GM18520 (cell line): ENCODE measurements around the gene STK16.
"Not testable (repeated sequence)": the region's sequence is repeated elsewhere in the genome, so short reads cannot be mapped to it uniquely, and the experiment has no call there.

Source experiments
- ATAC-seq: cut with Tn5 transposase; IDR thresholded peaks from one replicate; pipeline ENCODE4 v1.9.1; 2021; ENCODE audit not compliant: unreplicated experiment

STK16 gene

GRCh38 chr2:219245148-219245898, at the start of gene STK16, which contains the start of gene GLB1L:
Gene STK16 (plus strand): TSS chr2:219245479. CDS start chr2:219246000, 521 bp downstream.
Gene GLB1L (minus strand): TSS chr2:219245444. CDS start chr2:219243573, 1,871 bp downstream.
- ATAC-seq = peak; percentile 68

- ATAC-seq = no peak
Observed at GRCh38 chr2:219197388-219197787, 47.9 kb upstream of the STK16 start.

- ATAC-seq = no peak
Observed at GRCh38 chr2:219198974-219199373, 46.3 kb upstream of the STK16 start.

- ATAC-seq = no peak
Observed at GRCh38 chr2:219199470-219200211, 45.6 kb upstream of the STK16 start.

- ATAC-seq = not testable (repeated sequence)
Observed at GRCh38 chr2:219200502-219201326, 44.6 kb upstream of the STK16 start.

GRCh38 chr2:219201331-219201730, 43.9 kb upstream of the STK16 start:
- not testable (repeated sequence) for ATAC-seq

- ATAC-seq = no peak
Observed at GRCh38 chr2:219204425-219205164, 40.7 kb upstream of the STK16 start.

GRCh38 chr2:219205165-219205538, 40.1 kb upstream of the STK16 start:
- ATAC-seq = no peak

- ATAC-seq = no peak
Observed at GRCh38 chr2:219205981-219206327, 39.3 kb upstream of the STK16 start.

- peak; percentile 98 for ATAC-seq
Observed at GRCh38 chr2:219206328-219207133, 38.7 kb upstream of the STK16 start, which contains the start of gene ZFAND2B. Gene ZFAND2B (plus strand): TSS chr2:219206782. CDS start chr2:219206988, 206 bp downstream.

- no peak for ATAC-seq
Observed at GRCh38 chr2:219207134-219207883, 38.0 kb upstream of the STK16 start.

GRCh38 chr2:219207884-219208740, 37.2 kb upstream of the STK16 start:
- ATAC-seq = no peak

GRCh38 chr2:219209236-219210195, 35.8 kb upstream of the STK16 start:
- no peak for ATAC-seq

GRCh38 chr2:219210196-219210885, 34.9 kb upstream of the STK16 start:
- ATAC-seq = no peak

GRCh38 chr2:219210886-219211362, 34.4 kb upstream of the STK16 start:
- no peak for ATAC-seq

- no peak for ATAC-seq
Observed at GRCh38 chr2:219213026-219213415, 32.3 kb upstream of the STK16 start.
